Right renal cortex interstitium (tissue), 3 donors: ENCODE measurements around the gene CORO2A. TPM values are rescaled to one million over a fixed set of nuclear protein-coding genes. Genes with fewer than 3 reads are reported as not detected.
"Not testable (repeated sequence)": the region's sequence is repeated elsewhere in the genome, so short reads cannot be mapped to it uniquely, and the experiment has no call there.

Source experiments
- DNase-seq, 3 donors: peaks; one replicate each; pipeline ENCODE4 v3.0.0-alpha.2; 2013; ENCODE audit warnings: low read depth in 3 of 3, low spot score in 2 of 3
- polyA plus RNA-seq, 3 donors: library from polyadenylated mRNA; unstranded; fragments of 120-200 nt; gene quantifications; one replicate each; pipeline ENCODE4 v1.2.1, GENCODE V29; 2013; ENCODE audit not compliant: insufficient read length in 3 of 3

CORO2A gene
- polyA plus RNA-seq, 3 donors, result 1.7 to 2.9 (median 2.1) TPM

DNA sequence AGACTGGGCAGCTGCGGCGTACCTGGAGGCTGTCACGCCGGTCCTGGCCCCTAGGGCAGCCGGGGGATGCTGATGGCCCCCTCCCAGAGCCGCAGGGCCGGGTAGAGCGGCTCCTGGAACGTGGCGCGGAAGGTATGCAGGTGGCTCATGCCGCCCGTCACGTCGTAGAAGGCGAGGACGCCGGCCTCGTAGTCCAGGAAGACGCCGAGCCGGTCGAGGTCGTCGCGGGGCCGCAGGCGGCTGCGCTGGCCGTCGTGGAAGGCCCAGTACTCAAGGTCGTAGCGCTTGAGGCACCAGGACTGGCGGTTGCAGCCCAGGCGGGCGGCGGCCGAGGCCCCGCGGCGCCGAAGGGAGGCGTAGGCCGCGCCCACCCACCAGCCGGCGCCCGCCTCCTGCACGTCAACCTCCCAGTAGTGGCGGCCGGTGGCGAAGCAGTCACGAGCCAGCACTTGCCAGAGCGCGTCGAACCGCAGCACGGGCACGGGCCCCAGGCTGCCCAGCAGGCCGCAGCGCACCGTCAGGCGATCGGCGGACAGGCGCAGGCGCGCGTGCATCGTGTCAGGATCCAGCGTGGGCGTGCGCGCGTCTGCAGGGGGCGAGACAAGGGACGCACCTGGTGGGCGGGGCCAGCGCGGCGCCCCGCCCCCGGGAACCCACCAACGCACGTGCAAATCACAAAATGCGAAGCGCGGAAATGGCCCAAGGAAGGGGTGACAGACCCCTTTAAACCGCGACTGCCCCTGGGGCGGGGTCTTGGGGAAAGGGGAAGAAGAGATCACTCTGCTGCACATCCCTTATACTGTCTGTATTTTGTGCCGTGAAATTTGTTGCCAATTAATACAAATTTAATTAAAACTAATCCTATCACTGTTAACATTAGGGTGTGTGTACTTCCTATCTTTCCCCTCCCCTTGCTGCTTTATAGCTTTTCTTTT is 104.8 kb downstream of the CORO2A start:
- peak in 2 of 3 donors; percentile 34 to 50 for DNase-seq

DNA sequence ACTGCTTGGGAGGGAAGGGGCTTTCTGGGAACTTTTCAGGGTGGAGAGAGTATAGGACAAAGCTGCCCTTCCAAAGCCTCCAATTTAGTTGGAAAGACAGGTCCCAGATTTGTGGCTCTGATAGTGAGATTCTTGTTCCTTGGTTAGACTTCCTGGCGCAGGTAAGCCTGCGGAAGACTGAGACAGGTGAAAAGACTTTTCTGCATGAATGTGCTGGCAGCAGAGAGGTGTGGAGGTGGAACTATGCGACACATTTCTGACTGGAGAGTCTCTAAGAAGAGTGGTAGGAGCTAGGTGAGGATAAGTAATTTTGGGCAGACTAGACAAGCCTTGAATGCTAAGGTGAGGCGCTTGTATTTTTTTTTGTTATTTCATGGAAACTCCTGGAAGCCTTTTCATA is 106.0 kb downstream of the CORO2A start:
- no peak for DNase-seq

DNA sequence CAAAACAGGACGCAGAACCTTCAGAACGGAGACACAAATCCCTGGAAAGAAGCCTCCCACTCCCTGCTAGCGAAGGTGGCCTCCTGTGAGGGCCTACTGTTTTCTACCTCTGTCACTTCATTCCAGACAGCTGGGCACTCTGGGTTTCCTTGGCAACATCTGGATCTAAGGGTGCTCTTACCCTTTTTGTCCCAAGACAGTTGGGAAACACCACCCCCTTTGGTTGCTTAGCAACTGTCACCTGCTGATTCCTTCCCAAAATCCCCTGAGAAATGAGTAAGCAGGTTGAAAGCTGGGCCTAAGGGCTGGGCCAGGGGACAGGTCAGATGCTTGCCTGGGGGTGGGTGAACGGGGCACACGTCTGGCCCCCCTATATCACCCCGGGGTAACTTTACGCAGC is 106.5 kb downstream of the CORO2A start:
- DNase-seq, result no peak

DNA sequence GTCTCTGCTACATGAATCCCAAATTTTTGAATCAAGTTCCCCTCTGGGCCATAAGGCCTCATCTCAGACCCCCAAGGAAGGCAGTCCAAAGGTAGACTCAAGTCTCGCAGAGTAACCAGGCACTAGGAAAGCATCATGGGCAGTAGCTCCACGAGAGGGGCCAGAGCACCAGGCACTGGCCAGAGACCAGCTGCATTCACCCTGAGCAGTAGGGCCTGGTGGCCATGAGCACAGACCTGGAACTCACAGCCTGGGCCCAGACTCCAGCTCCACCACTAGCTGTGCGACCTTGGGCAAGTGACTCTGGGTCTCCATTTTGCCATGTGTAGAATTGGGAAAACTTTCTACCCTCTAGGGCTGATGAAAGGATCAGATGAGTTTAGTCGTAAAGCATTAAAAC is 107.4 kb downstream of the CORO2A start:
- no peak for DNase-seq

DNA sequence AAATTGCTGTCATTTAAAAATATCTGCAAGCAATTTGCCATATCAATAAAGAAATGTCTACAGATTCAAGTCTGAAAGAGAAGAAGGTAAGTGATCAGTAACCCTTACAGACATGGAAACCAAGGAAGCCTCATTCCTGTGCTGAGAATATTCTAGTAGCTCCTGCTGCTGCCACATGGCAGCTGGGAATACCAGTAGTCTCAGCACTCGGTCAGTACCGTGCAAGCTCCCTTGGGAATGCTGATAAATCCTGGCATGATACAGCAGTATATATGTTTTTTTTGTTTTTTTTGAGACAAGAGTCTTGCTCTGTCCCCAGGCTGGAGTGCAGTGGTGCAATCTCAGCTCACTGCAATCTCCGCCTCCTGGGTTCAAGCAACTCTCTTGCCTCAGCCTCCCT is 108.0 kb downstream of the CORO2A start:
- DNase-seq, result no peak

DNA sequence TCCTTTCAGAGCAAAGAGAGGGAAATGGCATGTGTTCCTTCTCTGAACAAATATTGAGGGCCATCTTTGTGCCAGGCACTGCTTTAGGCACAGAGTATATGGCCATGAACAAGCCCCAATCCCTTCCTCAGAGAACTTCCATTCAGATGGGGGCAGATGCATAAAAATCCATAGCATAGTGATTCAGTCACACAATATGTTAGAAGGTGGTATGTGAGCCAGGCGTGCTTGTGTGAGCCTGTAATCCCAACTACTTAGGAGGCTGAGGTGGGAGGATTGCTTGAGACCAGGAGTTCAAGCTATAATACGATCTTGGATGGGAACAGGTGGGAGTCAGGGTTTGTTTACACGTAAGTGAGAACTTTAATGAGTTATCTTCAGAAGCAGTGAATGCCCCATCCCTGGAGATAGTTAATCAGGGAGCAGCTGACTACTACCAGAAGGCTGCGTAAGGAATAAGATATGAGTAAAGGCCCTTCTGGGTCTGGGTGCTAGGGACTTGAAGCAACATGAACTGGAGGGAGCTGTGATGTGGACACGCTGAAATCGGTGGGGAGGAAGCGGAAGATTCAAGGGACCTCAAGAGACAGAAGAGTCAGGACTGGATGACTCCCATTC is 108.8 kb downstream of the CORO2A start:
- DNase-seq, result no peak

DNA sequence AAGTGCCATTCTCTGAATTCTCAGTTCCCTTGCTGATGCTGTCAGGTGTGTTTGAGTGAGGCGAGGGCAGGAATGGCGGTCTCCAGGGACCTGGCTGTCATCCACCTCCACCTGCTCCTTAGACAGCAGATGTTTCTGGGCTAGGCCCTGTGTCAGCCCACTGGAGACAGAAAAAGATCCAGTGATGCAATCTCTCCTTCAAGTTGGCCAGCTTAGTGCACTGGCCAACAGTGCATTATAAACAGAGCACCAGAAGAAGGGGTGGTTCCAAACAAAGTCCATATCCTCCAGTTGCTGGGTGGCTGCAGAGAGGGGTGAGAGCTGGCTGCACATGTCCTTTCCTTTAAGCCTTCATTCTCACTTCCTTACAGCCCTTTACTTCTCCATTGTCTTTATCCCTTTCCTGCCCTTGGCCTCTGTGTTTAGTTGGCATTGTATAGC is 109.4 kb downstream of the CORO2A start:
- no peak for DNase-seq

DNA sequence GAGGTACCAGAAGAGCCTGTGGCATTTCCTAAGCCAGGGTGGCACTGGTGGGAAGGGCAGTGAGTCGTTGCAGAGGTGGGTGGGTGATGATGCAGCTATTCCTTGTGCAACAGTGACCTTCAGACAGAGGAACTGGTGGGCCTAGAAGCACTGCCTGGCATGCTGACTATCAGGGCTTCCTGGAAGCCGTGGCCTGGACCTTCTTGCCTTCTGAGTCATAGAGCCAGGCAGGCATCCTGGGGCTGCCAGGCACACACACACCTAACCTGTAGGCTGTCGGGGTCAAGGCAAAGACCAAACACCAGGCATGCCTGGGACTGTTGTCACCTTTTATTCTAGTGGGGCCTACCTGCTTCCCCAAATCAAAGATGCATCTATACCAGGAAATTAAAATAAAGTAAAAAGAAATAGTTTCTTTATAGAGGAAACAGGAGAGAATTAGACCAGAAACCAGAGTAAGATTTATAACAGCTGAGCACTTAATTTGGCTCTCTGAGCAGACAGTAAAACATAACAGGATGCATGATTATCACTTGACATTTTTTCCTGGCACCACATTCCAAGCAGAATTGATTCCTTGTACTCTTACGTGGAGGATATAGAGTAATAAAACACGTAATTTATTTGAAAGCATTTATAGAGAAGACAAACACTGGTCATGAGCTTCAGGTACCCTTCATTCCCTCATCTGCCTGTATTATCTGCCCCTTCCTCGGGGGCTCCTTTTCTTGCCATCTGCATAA is 110.8 kb downstream of the CORO2A start:
- no peak for DNase-seq

DNA sequence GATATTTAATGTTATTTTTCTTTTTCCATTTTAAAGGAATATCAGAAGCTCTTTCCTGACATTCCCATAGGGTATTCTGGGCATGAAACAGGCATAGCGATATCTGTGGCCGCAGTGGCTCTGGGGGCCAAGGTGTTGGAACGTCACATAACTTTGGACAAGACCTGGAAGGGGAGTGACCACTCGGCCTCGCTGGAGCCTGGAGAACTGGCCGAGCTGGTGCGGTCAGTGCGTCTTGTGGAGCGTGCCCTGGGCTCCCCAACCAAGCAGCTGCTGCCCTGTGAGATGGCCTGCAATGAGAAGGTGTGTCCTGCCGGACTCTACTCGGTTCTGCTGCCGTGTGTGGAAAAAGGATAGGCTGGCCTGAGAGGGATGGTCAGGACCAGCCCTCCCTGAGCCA is 111.7 kb downstream of the CORO2A start:
- DNase-seq, result no peak

DNA sequence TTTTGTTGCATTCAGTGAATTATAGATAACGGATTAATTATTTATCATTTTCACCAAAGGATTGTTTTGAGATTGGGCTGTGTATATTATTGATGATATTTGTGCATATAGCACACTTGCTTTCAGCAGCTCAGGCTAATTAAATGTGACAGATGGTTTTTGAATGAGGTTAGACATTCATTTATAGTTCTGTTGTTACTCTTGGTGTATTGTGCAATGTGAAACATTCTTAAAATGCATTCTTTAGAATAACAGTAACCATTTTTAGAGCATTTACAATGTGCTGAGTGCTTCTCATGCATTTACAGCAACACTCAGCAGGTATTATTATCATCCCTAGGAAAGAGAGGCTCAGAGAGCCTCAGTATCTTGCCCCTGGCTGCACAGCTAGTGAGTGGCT is 112.1 kb downstream of the CORO2A start:
- DNase-seq, result no peak

DNA sequence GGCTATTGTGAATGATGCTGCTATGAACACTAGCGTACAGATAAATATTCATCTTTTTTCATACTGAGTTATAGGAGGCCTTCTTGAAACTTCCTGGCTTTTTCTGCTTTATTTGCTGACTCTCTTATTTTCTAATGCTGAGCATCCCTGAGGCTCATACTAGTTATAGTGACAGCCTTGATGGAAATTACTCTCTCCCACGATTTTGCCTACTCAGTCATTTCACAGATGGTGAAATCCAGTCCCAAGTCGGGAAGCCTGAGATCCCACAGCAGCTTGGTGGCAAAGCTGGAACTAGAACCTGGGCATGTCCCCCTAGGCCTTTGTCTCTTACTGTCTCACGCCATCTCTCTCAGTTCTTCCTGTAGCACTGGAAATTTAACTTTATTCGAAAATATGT is 113.5 kb downstream of the CORO2A start:
- no peak for DNase-seq

DNA sequence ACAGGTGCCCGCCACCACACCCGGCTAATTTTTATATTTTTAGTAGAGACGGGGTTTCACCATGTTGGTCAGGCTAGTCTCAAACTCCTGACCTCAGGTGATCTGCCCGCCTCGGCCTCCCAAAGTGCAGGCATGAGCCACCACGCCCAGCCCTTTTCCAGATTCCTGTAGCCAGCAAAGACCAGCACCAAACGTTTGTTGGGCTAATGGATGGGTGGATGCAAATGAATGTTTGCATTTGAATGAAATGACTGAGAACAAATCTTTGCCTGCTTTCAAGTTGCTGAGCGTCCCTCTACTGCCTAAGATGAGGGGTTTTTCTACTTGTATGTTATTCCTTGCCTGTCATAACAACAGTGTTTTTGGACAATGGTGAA is 115.9 kb downstream of the CORO2A start:
- DNase-seq, result not testable (repeated sequence)

DNA sequence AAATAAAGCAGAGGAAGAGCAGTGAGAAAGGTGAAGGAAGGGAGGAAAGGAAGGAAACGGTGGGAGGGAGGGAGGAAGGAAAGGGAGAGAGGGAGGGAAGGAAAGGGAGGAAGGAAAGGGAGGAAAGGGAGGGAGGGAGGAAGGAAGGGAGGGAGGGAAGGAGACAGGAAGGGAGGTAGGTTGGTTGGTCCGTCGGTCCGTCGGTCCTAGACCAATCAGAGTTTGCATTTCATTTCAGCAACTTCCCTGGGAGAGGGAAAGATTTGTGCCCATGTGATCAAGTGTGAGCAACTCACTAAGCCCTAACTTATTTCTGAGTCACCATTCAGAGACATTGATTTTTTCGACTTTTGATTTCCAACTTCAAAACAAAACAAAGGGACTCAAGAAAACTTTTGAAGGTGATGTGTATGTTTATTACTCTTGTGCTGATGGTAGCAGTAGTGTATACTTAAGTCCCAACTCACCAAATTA is 117.1 kb downstream of the CORO2A start:
- DNase-seq, result no peak

DNA sequence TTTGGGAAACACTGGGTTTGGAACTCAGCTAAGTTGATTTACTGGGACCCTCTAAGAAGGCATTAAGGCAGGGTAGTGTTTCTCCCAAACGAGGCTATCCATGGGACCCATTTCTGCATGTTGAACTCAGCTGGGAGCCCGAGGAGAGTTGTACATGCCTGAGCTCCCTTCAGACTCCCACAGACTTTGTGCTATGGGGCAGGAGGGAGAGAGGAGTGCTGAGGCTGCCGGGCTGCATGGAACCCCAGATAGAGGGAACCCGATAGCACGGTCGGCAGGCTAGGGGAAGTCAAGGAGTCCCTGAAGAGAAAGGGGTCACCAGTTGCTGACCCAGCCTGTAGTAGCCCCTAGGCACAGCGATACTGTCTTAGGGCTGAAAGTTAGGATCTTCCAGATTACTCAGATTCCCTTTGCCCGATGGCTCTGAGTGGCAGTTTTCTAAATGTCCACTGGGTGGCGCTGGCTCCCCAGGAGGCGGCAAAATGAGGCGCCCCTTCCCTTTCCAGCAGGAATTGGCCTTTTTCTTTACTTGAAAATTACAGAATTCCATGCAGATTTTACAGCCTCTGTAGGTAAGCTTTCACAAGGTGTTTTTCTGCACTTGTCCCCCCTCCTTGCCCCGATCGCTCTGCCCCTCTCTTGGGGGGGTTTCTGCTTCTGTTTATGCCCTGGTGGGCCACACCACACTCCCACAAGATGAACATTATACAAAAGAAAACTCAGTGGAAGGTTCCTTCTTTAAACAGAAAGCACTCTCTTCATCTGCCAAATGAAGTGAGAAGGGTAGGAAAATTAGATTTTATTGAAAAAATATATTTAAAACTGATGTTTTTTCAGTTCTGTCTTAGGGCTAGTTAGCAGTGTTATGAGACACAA is 118.1 kb downstream of the CORO2A start:
- DNase-seq, result no peak

DNA sequence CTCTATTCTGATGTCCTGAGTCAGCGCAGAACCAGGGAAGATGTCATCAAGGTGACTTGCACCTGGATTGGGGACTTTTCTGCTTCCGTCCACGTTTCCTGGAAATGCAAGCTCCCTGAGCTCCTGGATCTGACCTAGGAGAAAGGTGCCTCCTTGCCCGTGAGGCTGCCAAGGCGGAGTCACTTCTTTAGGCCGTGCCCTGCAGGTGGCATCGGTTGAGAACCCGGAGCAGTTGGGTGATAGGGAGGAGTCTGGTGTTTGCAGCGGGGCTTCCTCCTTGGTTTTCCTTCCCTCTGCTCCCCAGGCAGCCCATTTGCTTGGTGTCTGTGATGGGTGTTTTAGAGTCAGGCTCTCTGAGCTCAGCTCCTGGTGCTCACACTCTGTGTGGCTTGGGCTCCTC is 120.7 kb downstream of the CORO2A start:
- no peak for DNase-seq

Other genes starting within 250 kb of the CORO2A start
- 100 to 1,000 TPM; 255 to 309 (median 268) TPM for gene ANP32B, start 209.3 kb downstream of the CORO2A start, polyA plus RNA-seq
- gene NANS, start 135.9 kb downstream of the CORO2A start, polyA plus RNA-seq, result 10 to 100 TPM; 37.8 to 44.7 (median 40.8) TPM
- gene TRIM14, start 73.4 kb downstream of the CORO2A start, polyA plus RNA-seq, result 1 to 10 TPM; 4.9 to 5.8 (median 5.2) TPM
- 1 to 10 TPM; 3.0 to 3.6 (median 3.1) TPM for gene TBC1D2, start 63.0 kb upstream of the CORO2A start, polyA plus RNA-seq